ENCODE results near the gene PRRC2B. TPM values are rescaled to one million over a fixed set of nuclear protein-coding genes. Genes with fewer than 3 reads are reported as not detected.

PRRC2B gene
- total and polyA plus RNA-seq, 2 of the 13 experiments (the other 11 are each of a cell fraction or from before 2014, with no cell fraction given) = 20.8 to 37.4 TPM

GRCh38 chr9:131436376-131436775, 42.5 kb downstream of the PRRC2B start:
- POLR2A ChIA-PET = no interaction called here

More at GRCh38 chr9:131436376-131436775, 42.5 kb downstream of the PRRC2B start:
- no peaks in the 10 kb centered on the region for H3K9me3 ChIP-seq (ENCODE audit: low read length)
- no TSS peak for BruUV-seq (replicated peaks)
- H4K20me1 ChIP-seq (ENCODE audit: insufficient read depth, low read length) = peaks cover 15% of the 10 kb centered on the region
- H3K27ac ChIP-seq (ENCODE audit: extremely low read length, insufficient read depth, low read length) = no peak overlapping the region
- no peak for DNase-seq (ENCODE audit: low spot score)
- H3K27me3 ChIP-seq (ENCODE audit: control insufficient read depth in 1 of 2, insufficient read depth in 2 of 2, low read length in 2 of 2) = no peaks in the 10 kb centered on the region
- in situ Hi-C loops (cut with HindIII; ENCODE audit: extremely low pct_ligation_motif_present, low pct_unique_long_range_greater_than_20kb) (no loop called here), intact Hi-C loops (cut with micrococcal nuclease; ENCODE audit: unreplicated experiment) (no loop called here)
- WGBS (ENCODE audit: low lambda C conversion rate) = over 99% methylated on average over 6 of the region's 12 CpGs
- ATAC-seq = no peak
- no peak overlapping the region for H3K4me3 ChIP-seq (replicated peaks in 1 of 3; ENCODE audit: insufficient read depth in 1 of 3, low read depth in 2 of 3, low read length in 3 of 3)
- peaks cover 27% of the 10 kb centered on the region for H3K79me2 ChIP-seq (ENCODE audit: insufficient read depth, low read length)
- no peak overlapping the region for H3K9ac ChIP-seq (ENCODE audit: insufficient read depth, low read depth, low read length)
- no peak overlapping the region for H2AFZ ChIP-seq (ENCODE audit: low read length)
- CTCF ChIA-PET (ENCODE audit: low intra/inter-chr PET ratio, low total read pairs) = no interaction called here
- no peak overlapping the region for H3K4me2 ChIP-seq (ENCODE audit: low read depth, low read length)
- no peak for TF ChIP-seq ZNF574 (CRISPR knock-in tag; IDR thresholded peaks at IDR 0.05)
- TF ChIP-seq IRF9 (CRISPR knock-in tag; IDR thresholded peaks at IDR 0.05; ENCODE audit: borderline replicate concordance) = no peak
- no peak for TF ChIP-seq ZNF484 (CRISPR knock-in tag; IDR thresholded peaks at IDR 0.05; ENCODE audit: borderline replicate concordance, low read depth)
- TF ChIP-seq JUNB (CRISPR knock-in tag; IDR thresholded peaks at IDR 0.05; ENCODE audit: borderline replicate concordance) = no peak
- TF ChIP-seq SPEN (CRISPR knock-in tag; IDR thresholded peaks at IDR 0.05; ENCODE audit: low read depth) = no peak
- TF ChIP-seq MATR3 (CRISPR knock-in tag; IDR thresholded peaks at IDR 0.05) = no peak
- no peak for TF ChIP-seq ZBTB26 (CRISPR knock-in tag; IDR thresholded peaks at IDR 0.05; ENCODE audit: borderline replicate concordance)
- TF ChIP-seq PCBP2 (optimal IDR thresholded peaks at IDR 0.05; ENCODE audit: low read depth, low read length, poor library complexity, severe bottlenecking) = no peak
- no peak for TF ChIP-seq ZNF414 (CRISPR knock-in tag; IDR thresholded peaks at IDR 0.05)
- peaks cover 46 to 92% of the 10 kb centered on the region in 2 experiments for H3K36me3 ChIP-seq (replicated peaks in 1 of 2; ENCODE audit: control insufficient read depth in 1 of 2, insufficient read depth in 2 of 2, low read length in 2 of 2)
- no peaks in the 10 kb centered on the region for H3K4me1 ChIP-seq (ENCODE audit: insufficient read depth, low read length)
- FAIRE-seq = no peak
